Liver (tissue), 3 donors: Measurements from ENCODE around the gene FIBCD1.

ENCODE experiments used
- CTCF ChIP-seq: fragments of 150-350 bp; IDR thresholded peaks from 2 replicates; pipeline ENCODE4 v1.5.1; 2017; ENCODE audit warnings: improper control_type of control experiment, low read depth, low read length; ENCODE audit not compliant: missing input control
- EGR1 ChIP-seq, 2 donors: IDR thresholded peaks; 2 replicates each; pipeline ENCODE4 v1.6.1; 2016 to 2018; ENCODE audit warnings: antibody characterized with exemption in 2 of 2, low read depth in 2 of 2
- FOXA1 ChIP-seq: IDR thresholded peaks from 2 replicates; pipeline ENCODE4 v1.6.1; 2016; ENCODE audit warnings: antibody characterized with exemption
- GABPA ChIP-seq, 2 donors: IDR thresholded peaks in 1 of 2; conservative IDR thresholded peaks in 1 of 2; 2 replicates each; pipeline ENCODE4 v1.6.1; 2016; ENCODE audit warnings: antibody characterized with exemption in 2 of 2, mild to moderate bottlenecking in 1 of 2, moderate library complexity in 1 of 2
- HNF4A ChIP-seq, 2 donors: conservative IDR thresholded peaks; 2 replicates each; pipeline ENCODE4 v1.6.1; 2016; ENCODE audit warnings: antibody characterized with exemption in 2 of 2, mild to moderate bottlenecking in 2 of 2
- JUND ChIP-seq, 2 donors: IDR thresholded peaks; 2 replicates each; pipeline ENCODE4 v1.6.1; 2016; ENCODE audit warnings: antibody characterized with exemption in 2 of 2
- MAX ChIP-seq: IDR thresholded peaks from 2 replicates; pipeline ENCODE4 v1.6.1; 2016; ENCODE audit warnings: antibody characterized with exemption
- NR2F2 ChIP-seq: IDR thresholded peaks from 2 replicates; pipeline ENCODE4 v1.6.1; 2016; ENCODE audit warnings: antibody characterized with exemption
- RAD21 ChIP-seq, 2 donors: IDR thresholded peaks; 2 replicates each; pipeline ENCODE4 v1.6.1; 2016; ENCODE audit warnings: antibody characterized with exemption in 2 of 2, mild to moderate bottlenecking in 2 of 2
- SP1 ChIP-seq: IDR thresholded peaks from 2 replicates; pipeline ENCODE4 v1.6.1; 2018; ENCODE audit warnings: antibody characterized with exemption, mild to moderate bottlenecking
- TAF1 ChIP-seq: conservative IDR thresholded peaks from 2 replicates; pipeline ENCODE4 v1.6.1; 2016; ENCODE audit warnings: antibody characterized with exemption, mild to moderate bottlenecking
- YY1 ChIP-seq: IDR thresholded peaks from 2 replicates; pipeline ENCODE4 v1.6.1; 2016; ENCODE audit warnings: antibody characterized with exemption, mild to moderate bottlenecking
- TF ChIP-seq, protein P1 (sequence below): IDR thresholded peaks from 2 replicates; pipeline ENCODE4 v1.6.1; 2016; ENCODE audit warnings: antibody characterized with exemption, mild to moderate bottlenecking
- TF ChIP-seq, protein P2 (sequence below): IDR thresholded peaks from 2 replicates; pipeline ENCODE4 v1.6.1; 2016; ENCODE audit warnings: antibody characterized with exemption
- donor health status: healthy.
- donor health status: healthy.

- TF ChIP-seq FOXA1 (no peak), CTCF (no peak), YY1 (no peak), NR2F2 (no peak), RAD21 (IDR thresholded peaks at IDR 0.05) (no peak), SP1 (no peak), GABPA (IDR thresholded peaks at IDR 0.05 in 1 of 2, conservative IDR thresholded peaks at IDR 0.05 in 1 of 2) (no peak), JUND (IDR thresholded peaks at IDR 0.05) (no peak), TAF1 (no peak), HNF4A (conservative IDR thresholded peaks at IDR 0.05) (no peak), MAX (no peak), EGR1 (IDR thresholded peaks at IDR 0.05; ENCODE audit: low read depth in 2 of 2) (no peak)
- TF ChIP-seq, protein P1, sequence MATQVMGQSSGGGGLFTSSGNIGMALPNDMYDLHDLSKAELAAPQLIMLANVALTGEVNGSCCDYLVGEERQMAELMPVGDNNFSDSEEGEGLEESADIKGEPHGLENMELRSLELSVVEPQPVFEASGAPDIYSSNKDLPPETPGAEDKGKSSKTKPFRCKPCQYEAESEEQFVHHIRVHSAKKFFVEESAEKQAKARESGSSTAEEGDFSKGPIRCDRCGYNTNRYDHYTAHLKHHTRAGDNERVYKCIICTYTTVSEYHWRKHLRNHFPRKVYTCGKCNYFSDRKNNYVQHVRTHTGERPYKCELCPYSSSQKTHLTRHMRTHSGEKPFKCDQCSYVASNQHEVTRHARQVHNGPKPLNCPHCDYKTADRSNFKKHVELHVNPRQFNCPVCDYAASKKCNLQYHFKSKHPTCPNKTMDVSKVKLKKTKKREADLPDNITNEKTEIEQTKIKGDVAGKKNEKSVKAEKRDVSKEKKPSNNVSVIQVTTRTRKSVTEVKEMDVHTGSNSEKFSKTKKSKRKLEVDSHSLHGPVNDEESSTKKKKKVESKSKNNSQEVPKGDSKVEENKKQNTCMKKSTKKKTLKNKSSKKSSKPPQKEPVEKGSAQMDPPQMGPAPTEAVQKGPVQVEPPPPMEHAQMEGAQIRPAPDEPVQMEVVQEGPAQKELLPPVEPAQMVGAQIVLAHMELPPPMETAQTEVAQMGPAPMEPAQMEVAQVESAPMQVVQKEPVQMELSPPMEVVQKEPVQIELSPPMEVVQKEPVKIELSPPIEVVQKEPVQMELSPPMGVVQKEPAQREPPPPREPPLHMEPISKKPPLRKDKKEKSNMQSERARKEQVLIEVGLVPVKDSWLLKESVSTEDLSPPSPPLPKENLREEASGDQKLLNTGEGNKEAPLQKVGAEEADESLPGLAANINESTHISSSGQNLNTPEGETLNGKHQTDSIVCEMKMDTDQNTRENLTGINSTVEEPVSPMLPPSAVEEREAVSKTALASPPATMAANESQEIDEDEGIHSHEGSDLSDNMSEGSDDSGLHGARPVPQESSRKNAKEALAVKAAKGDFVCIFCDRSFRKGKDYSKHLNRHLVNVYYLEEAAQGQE, result no peak
- TF ChIP-seq, protein P2, sequence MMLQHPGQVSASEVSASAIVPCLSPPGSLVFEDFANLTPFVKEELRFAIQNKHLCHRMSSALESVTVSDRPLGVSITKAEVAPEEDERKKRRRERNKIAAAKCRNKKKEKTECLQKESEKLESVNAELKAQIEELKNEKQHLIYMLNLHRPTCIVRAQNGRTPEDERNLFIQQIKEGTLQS, result no peak
These were observed 42.1 kb upstream of the FIBCD1 start for GRCh38 chr9:130981002-130981755.
